Cardiac muscle cell (in vitro differentiated cells and primary cell): ENCODE results near the gene OR5K1. TPM values are rescaled to one million over a fixed set of nuclear protein-coding genes. Genes with fewer than 3 reads are reported as not detected.

Source experiments
- DNase-seq, 2 donors: peaks; one replicate each; pipeline versions ENCODE4 v3.0.0 to v3.0.0-alpha.2; 2010 to 2017; ENCODE audit warnings: low read depth in 1 of 2, low spot score in 1 of 2
- H3K27ac ChIP-seq: fragments of 200-600 bp; sonication (generic); 2 replicates; pipeline ENCODE4 v1.5.1; 2016
- H3K27me3 ChIP-seq: fragments of 200-600 bp; sonication (generic); 2 replicates; pipeline ENCODE4 v1.6.0; 2016; ENCODE audit warnings: control low read depth
- H3K36me3 ChIP-seq: fragments of 200-600 bp; sonication (generic); 2 replicates; pipeline ENCODE4 v1.5.1; 2016; ENCODE audit warnings: control low read depth
- H3K4me1 ChIP-seq: fragments of 200-600 bp; sonication (generic); 2 replicates; pipeline ENCODE4 v1.8.1; 2017; ENCODE audit warnings: low read depth, mild to moderate bottlenecking, mixed run types
- H3K4me3 ChIP-seq: fragments of 200-600 bp; sonication (generic); 2 replicates; pipeline ENCODE4 v1.5.1; 2016; ENCODE audit warnings: mild to moderate bottlenecking
- H3K9me3 ChIP-seq: fragments of 200-600 bp; sonication (generic); 2 replicates; pipeline ENCODE4 v1.5.1; 2017; ENCODE audit warnings: low read depth, mild to moderate bottlenecking, control low read depth
- CTCF ChIP-seq: IDR thresholded peaks from 2 replicates; pipeline ENCODE4 v1.5.1; 2012; ENCODE audit warnings: low read depth, mild to moderate bottlenecking, low read length
- polyA plus RNA-seq: library from polyadenylated mRNA; unstranded; fragments of >200 nt; fragmentation: Nextera tagmentation; extraction: Ambion mirVana; gene quantifications from 2 replicates; pipeline ENCODE4 v1.2.1, GENCODE V29; 2016
- total RNA-seq: library from RNA; depleted of rRNA; stranded (reverse); fragments of >200 nt; gene quantifications from 2 replicates; pipeline ENCODE4 v1.2.3, GENCODE V29; 2016

Gene OR5K1
- total and polyA plus RNA-seq, 2 experiments from 2014 or later: not detected

GRCh38 chr3:98449606-98450193 is 13.3 kb upstream of the OR5K1 start:
- no peak overlapping the region for H3K4me3 ChIP-seq
- TF ChIP-seq CTCF: no peak
- no peaks in the 10 kb centered on the region for H3K9me3 ChIP-seq
- no peaks in the 10 kb centered on the region for H3K4me1 ChIP-seq
- H3K27ac ChIP-seq: no peak overlapping the region
- no peaks in the 10 kb centered on the region for H3K27me3 ChIP-seq
- DNase-seq: no peak
- no peaks in the 10 kb centered on the region for H3K36me3 ChIP-seq

- no peak for TF ChIP-seq CTCF
- H3K36me3 ChIP-seq: no peaks in the 10 kb centered on the region
- H3K4me1 ChIP-seq: no peaks in the 10 kb centered on the region
- H3K27ac ChIP-seq: no peak overlapping the region
- H3K27me3 ChIP-seq: no peaks in the 10 kb centered on the region
- H3K4me3 ChIP-seq: no peak overlapping the region
- H3K9me3 ChIP-seq: no peaks in the 10 kb centered on the region
- no peak for DNase-seq
Measured at GRCh38 chr3:98450372-98450771, 12.6 kb upstream of the OR5K1 start.

GRCh38 chr3:98453827-98454226 is 9.2 kb upstream of the OR5K1 start:
- Histone ChIP-seq H3K4me3 (no peak overlapping the region), H3K4me1 (no peaks in the 10 kb centered on the region), H3K27me3 (no peaks in the 10 kb centered on the region), H3K9me3 (no peaks in the 10 kb centered on the region), H3K27ac (no peak overlapping the region), H3K36me3 (no peaks in the 10 kb centered on the region)
- no peak for DNase-seq
- no peak for TF ChIP-seq CTCF

- no peaks in the 10 kb centered on the region for H3K9me3 ChIP-seq
Measured at GRCh38 chr3:98454929-98455328, 8.1 kb upstream of the OR5K1 start.

GRCh38 chr3:98457543-98457942 is 5.5 kb upstream of the OR5K1 start:
- no peak for TF ChIP-seq CTCF
- H3K27ac ChIP-seq: no peak overlapping the region
- no peak for DNase-seq
- no peaks in the 10 kb centered on the region for H3K4me1 ChIP-seq
- H3K9me3 ChIP-seq: no peaks in the 10 kb centered on the region
- H3K27me3 ChIP-seq: no peaks in the 10 kb centered on the region
- no peaks in the 10 kb centered on the region for H3K36me3 ChIP-seq
- H3K4me3 ChIP-seq: no peak overlapping the region

More at GRCh38 chr3:98454929-98455328, 8.1 kb upstream of the OR5K1 start:
- DNase-seq: no peak
- H3K27ac ChIP-seq: no peak overlapping the region
- no peak for TF ChIP-seq CTCF
- H3K4me3 ChIP-seq: no peak overlapping the region
- no peaks in the 10 kb centered on the region for H3K27me3 ChIP-seq
- no peaks in the 10 kb centered on the region for H3K36me3 ChIP-seq
- no peaks in the 10 kb centered on the region for H3K4me1 ChIP-seq
